Keratinocyte (primary cell): Measurements from ENCODE around the gene SMIM11. TPM values are rescaled to one million over a fixed set of nuclear protein-coding genes. Genes with fewer than 3 reads are reported as not detected.
A peak's percentile ranks its signal among the peaks of the same experiment; 100 is the strongest.
"Not testable (repeated sequence)": the region's sequence is repeated elsewhere in the genome, so short reads cannot be mapped to it uniquely, and the experiment has no call there.

Experiments used
- DNase-seq: peaks from one replicate; pipeline ENCODE4 v3.0.0-alpha.2; 2011; ENCODE audit warnings: low read depth, missing footprints, low spot score
- FAIRE-seq: peaks from 2 replicates; lab custom pipeline; 2011; peaks lifted over from hg19 to GRCh38; lab: Jason Lieb, UNC
- H2AFZ ChIP-seq: 2 replicates; pipeline ENCODE4 v1.6.0; 2012; ENCODE audit warnings: low read length, control low read depth, inconsistent platforms; ENCODE audit not compliant: control insufficient read depth
- H3K27ac ChIP-seq: 2 replicates; pipeline ENCODE4 v1.5.1; 2011; ENCODE audit warnings: low read length; ENCODE audit not compliant: control insufficient read depth, insufficient read depth
- H3K27me3 ChIP-seq: 3 replicates; pipeline ENCODE4 v1.6.0; 2011; ENCODE audit warnings: low read length; ENCODE audit not compliant: control insufficient read depth, insufficient read depth; ENCODE audit errors: extremely low read depth
- H3K36me3 ChIP-seq, 2 experiments: 2 replicates in 1 of 2; 3 replicates in 1 of 2; pipeline ENCODE4 v1.5.1; 2011; ENCODE audit warnings: low read length in 2 of 2, mild to moderate bottlenecking in 1 of 2; ENCODE audit not compliant: control insufficient read depth in 2 of 2, insufficient read depth in 2 of 2; ENCODE audit errors: extremely low read depth in 1 of 2
- H3K4me1 ChIP-seq: 3 replicates; pipeline ENCODE4 v1.5.1; 2011; ENCODE audit warnings: low read length; ENCODE audit not compliant: control insufficient read depth, insufficient read depth; ENCODE audit errors: extremely low read depth
- H3K4me2 ChIP-seq: 3 replicates; pipeline ENCODE4 v1.6.0; 2011; ENCODE audit warnings: low read depth, low read length; ENCODE audit not compliant: control insufficient read depth, insufficient read depth; ENCODE audit errors: extremely low read depth
- H3K4me3 ChIP-seq, 3 experiments: fragments of 200-600 bp in 1 of 3; sonication (generic) in 1 of 3; 2 replicates in 2 of 3; 3 replicates in 1 of 3; pipeline ENCODE4 v1.5.1; 2011 to 2016; ENCODE audit warnings: low read length in 3 of 3, mild to moderate bottlenecking in 3 of 3, control low read depth in 2 of 3, inconsistent platforms in 1 of 3, low read depth in 1 of 3, mixed read lengths in 1 of 3, mixed run types in 1 of 3, moderate library complexity in 1 of 3; ENCODE audit not compliant: control insufficient read depth in 2 of 3, insufficient read depth in 2 of 3; ENCODE audit errors: extremely low read depth in 1 of 3
- H3K79me2 ChIP-seq: 2 replicates; pipeline ENCODE4 v1.6.0; 2012; ENCODE audit warnings: low read length; ENCODE audit not compliant: control insufficient read depth, insufficient read depth
- H3K9ac ChIP-seq: 3 replicates; pipeline ENCODE4 v1.6.0; 2011; ENCODE audit warnings: low read length; ENCODE audit not compliant: control insufficient read depth, insufficient read depth; ENCODE audit errors: extremely low read depth
- H3K9me1 ChIP-seq: 3 replicates; pipeline ENCODE4 v1.6.0; 2011; ENCODE audit warnings: low read length; ENCODE audit not compliant: control insufficient read depth, insufficient read depth; ENCODE audit errors: extremely low read depth
- H3K9me3 ChIP-seq: 2 replicates; pipeline ENCODE4 v1.5.1; 2012; ENCODE audit warnings: low read depth, low read length; ENCODE audit not compliant: control insufficient read depth
- H4K20me1 ChIP-seq: 3 replicates; pipeline ENCODE4 v1.6.0; 2011; ENCODE audit warnings: low read length; ENCODE audit not compliant: control insufficient read depth, insufficient read depth; ENCODE audit errors: extremely low read depth
- EZH2 ChIP-seq: IDR thresholded peaks from one replicate; pipeline ENCODE4 v1.6.1; 2012; ENCODE audit warnings: inconsistent platforms, mild to moderate bottlenecking, low read length, moderate library complexity
- dilution Hi-C: fragments of 300-500 bp; cut with MboI; formaldehyde crosslinking; loops from one replicate; pipeline ENCODE4 v1.7.0; 2020; ENCODE audit warnings: low sequenced_read_pairs; ENCODE audit not compliant: extremely low pct_ligation_motif_present
- polyA minus RNA-seq, 3 experiments: library from RNA; depleted of rRNA, polyadenylated mRNA; stranded (reverse); fragments of >200 nt; gene quantifications; 1 replicate in 1 of 3; 2 replicates in 1 of 3; 3 replicates in 1 of 3; pipeline ENCODE4 v1.2.3, GENCODE V29; 2011
- polyA plus RNA-seq, 5 experiments: library from polyadenylated mRNA; depleted of rRNA in 3 of 5; stranded (reverse) in 3 of 5; stranded (forward) in 1 of 5; unstranded in 1 of 5; fragments of >200 nt; gene quantifications; 1 replicate in 1 of 5; 2 replicates in 3 of 5; 3 replicates in 1 of 5; pipeline versions ENCODE4 v1.2.1 to v1.2.3, GENCODE V29; 2011 to 2012; ENCODE audit warnings: missing spikeins in 2 of 5, low read depth in 1 of 5, low replicate concordance in 1 of 5
- TF ChIP-seq, protein P1 (sequence below), 3 experiments: IDR thresholded peaks in 1 of 3; conservative IDR thresholded peaks in 1 of 3; optimal IDR thresholded peaks in 1 of 3; 2 replicates in 2 of 3; 3 replicates in 1 of 3; pipeline versions ENCODE3 to v1.5.1; 2011; ENCODE audit warnings: low read length in 3 of 3, mild to moderate bottlenecking in 3 of 3, moderate library complexity in 2 of 3, control low read depth in 1 of 3, inconsistent platforms in 1 of 3; ENCODE audit not compliant: insufficient read depth in 2 of 3; ENCODE audit errors: extremely low read depth in 1 of 3

SMIM11 gene, protein sequence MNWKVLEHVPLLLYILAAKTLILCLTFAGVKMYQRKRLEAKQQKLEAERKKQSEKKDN
- polyA plus RNA-seq (2.7 to 13.1 TPM (median 7.0 TPM) in 3 replicates), polyA minus RNA-seq (0.66 to 4.8 TPM (median 3.0 TPM) in 3 replicates)
- 0.64 TPM for polyA plus RNA-seq (2011; ENCODE audit: low read depth)
- 2.7 and 6.9 TPM in 2 replicates for polyA plus RNA-seq (2011; cell fraction: cytosol; rRNA removed)
- 5.4 and 9.1 TPM in 2 replicates for polyA plus RNA-seq (2011; cell fraction: nucleus; rRNA removed)
- 1.4 and 5.7 TPM in 2 replicates for polyA plus RNA-seq (2012; ENCODE audit: low replicate concordance)
- polyA minus RNA-seq (2011; cell fraction: cytosol; rRNA and poly(A)+ RNA removed), result 3.3 TPM
- 0.95 and 1.9 TPM in 2 replicates for polyA minus RNA-seq (2011; cell fraction: nucleus; rRNA and poly(A)+ RNA removed)

DNA sequence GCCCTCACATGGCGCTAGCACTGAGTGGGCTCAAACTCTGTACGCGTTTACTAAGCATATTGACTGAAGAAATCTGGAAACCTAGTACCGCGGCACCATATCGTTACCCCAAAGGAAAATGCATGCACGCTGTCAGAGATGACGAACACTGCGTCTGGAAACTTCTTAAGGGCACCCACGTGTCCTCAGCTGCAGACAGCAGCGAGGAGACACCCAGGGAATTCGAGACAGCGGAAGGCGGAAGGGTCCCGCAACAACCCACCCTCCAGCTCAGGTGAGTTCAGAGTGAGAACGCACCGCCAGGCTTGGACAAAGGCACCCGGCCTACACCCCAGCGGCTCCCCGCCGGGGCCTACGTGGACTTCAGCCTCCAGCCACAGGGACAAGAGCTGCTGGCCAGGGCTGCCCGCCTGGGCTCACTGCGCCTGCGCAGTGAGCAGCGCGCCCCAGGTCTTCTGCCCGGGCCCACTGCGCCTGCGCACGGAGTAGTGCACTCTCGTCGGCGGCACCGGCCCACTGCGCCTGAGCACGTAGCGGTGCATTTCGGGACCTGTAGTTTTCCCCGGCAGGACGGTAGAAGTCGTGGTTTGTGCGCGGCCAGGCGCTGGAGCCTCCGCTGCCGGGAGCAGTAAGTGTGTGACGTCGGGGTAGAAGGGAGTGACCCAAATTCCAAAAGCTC lies at the start of gene SMIM11:
Gene SMIM11, plus strand, starts transcription at position 568 of the 679 bp plus-strand sequence. CDS start 3,998 bp downstream, outside the sequence.
- H3K79me2 ChIP-seq, H4K20me1 ChIP-seq, H3K4me3 ChIP-seq, H3K9me3 ChIP-seq, DNase-seq, H3K27me3 ChIP-seq, H3K36me3 ChIP-seq, H3K27ac ChIP-seq, H3K9me1 ChIP-seq, H3K4me2 ChIP-seq, H2AFZ ChIP-seq, H3K9ac ChIP-seq, dilution Hi-C loops, H3K4me1 ChIP-seq: not testable (repeated sequence)
- peak; percentile 56 for FAIRE-seq

DNA sequence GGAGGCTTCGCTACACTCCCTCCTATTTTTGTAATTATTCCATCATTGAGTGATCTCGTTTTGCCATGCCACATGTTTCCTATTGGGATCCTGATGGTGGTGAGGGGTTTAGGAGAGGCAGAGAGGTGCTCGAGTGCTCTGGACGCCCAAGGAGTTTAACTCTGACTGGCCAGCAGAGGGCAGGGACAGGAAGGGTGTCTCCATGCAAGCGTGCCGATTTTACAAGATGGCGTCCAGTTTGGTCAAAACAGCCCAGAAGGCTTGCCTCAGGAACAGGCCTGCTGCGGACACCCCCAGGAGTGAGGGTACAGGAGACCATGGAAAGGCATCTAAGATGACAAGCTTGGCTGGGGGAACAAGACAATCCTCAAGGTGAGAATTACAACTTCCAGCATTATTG lies 45.3 kb upstream of the SMIM11 start:
- dilution Hi-C loops, result no loop called here
- Histone ChIP-seq H3K36me3 (no peaks in the 10 kb centered on the region), H2AFZ (no peak overlapping the region), H3K4me2 (no peak overlapping the region), H3K4me1 (no peaks in the 10 kb centered on the region), H3K27ac (no peak overlapping the region), H4K20me1 (no peaks in the 10 kb centered on the region), H3K27me3 (peaks cover under 1% of the 10 kb centered on the region), H3K9me1 (no peaks in the 10 kb centered on the region), H3K4me3 (no peak overlapping the region), H3K9ac (no peak overlapping the region), H3K9me3 (no peaks in the 10 kb centered on the region), H3K79me2 (no peaks in the 10 kb centered on the region)
- FAIRE-seq, result no peak
- TF ChIP-seq EZH2, result no peak
- TF ChIP-seq, protein P1, sequence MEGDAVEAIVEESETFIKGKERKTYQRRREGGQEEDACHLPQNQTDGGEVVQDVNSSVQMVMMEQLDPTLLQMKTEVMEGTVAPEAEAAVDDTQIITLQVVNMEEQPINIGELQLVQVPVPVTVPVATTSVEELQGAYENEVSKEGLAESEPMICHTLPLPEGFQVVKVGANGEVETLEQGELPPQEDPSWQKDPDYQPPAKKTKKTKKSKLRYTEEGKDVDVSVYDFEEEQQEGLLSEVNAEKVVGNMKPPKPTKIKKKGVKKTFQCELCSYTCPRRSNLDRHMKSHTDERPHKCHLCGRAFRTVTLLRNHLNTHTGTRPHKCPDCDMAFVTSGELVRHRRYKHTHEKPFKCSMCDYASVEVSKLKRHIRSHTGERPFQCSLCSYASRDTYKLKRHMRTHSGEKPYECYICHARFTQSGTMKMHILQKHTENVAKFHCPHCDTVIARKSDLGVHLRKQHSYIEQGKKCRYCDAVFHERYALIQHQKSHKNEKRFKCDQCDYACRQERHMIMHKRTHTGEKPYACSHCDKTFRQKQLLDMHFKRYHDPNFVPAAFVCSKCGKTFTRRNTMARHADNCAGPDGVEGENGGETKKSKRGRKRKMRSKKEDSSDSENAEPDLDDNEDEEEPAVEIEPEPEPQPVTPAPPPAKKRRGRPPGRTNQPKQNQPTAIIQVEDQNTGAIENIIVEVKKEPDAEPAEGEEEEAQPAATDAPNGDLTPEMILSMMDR (optimal IDR thresholded peaks at IDR 0.05 in 1 of 3, IDR thresholded peaks at IDR 0.05 in 1 of 3, conservative IDR thresholded peaks at IDR 0.05 in 1 of 3; ENCODE audit: extremely low read depth in 1 of 3, insufficient read depth in 2 of 3, low read length in 3 of 3), result no peak
- no peak for DNase-seq
